ENCODE results near the gene PJVK. TPM values are rescaled to one million over a fixed set of nuclear protein-coding genes. Genes with fewer than 3 reads are reported as not detected.
"Not testable (repeated sequence)": the region's sequence is repeated elsewhere in the genome, so short reads cannot be mapped to it uniquely, and the experiment has no call there.

PJVK gene, protein sequence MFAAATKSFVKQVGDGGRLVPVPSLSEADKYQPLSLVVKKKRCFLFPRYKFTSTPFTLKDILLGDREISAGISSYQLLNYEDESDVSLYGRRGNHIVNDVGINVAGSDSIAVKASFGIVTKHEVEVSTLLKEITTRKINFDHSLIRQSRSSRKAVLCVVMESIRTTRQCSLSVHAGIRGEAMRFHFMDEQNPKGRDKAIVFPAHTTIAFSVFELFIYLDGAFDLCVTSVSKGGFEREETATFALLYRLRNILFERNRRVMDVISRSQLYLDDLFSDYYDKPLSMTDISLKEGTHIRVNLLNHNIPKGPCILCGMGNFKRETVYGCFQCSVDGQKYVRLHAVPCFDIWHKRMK
- total RNA-seq: 0.39 and 0.51 TPM in 2 replicates

DNA sequence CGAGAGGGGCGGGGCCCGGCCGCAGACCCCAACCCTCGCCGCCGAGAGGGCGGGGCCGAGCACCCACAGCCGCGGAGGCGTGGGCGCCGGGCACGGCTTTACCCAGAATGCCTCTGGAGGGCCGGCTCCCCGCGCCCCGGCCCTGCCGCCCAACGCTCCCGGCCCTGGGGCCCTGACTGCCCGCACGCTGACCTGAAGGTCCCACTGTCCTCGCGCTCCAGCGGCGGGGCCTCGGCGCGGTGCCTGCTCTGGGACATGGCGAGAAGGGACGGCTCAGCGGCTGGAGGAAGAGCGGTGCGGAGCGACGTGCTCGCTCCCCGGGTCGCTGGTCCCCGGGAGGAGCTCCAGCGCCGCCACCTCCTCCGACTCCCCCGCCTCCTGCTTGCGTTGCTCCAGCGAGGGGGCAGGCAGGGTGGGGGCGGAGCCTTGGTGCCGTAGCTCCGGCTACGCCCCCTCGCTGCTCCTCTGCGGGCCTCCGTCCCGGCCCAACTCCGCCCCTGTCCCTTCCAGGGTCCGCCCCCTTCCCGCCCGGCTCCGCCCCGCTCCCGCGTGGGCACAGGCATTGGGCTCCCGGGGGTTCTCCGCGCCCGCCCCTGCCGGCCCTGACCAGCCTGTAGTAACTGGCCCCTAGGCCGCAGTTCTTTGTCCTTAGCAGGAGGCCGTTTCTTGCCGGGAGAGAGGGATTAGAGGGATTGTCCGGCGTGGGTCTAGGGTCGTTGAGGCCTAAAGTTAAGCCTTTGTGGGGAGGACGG lies at the start of gene PJVK, which contains the start of gene PRKRA:
PJVK (plus strand) TSS at position 605 of the 752 bp plus-strand sequence. CDS start 2,032 bp downstream, outside the sequence.
PRKRA (minus strand) TSS at position 402 of the 752 bp plus-strand sequence; CDS start at position 257, 145 bp downstream.
- DNase-seq (ENCODE audit: low read depth in 2 of 2): peak; percentile 94 to 98

DNA sequence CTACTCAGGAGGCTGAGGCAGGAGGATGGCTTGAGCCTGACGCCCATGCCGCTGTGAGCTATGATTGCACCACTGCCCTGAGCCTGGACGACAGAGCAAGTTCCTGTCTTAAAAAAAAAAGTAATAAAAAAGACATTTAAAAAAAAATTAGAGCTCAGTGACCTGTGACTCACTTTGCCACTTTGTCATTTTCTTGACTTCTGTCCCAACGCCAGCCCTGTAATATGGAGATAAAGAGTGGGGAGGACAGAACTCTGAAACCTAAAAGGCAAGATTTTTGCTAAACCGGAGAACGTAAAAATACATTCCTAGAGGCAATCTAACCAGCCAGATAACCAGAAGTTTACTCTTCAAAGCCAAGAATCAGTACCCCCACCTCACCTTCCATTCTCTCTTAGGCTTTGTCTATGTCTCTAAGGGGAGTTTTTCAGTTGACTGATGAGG lies 49.2 kb upstream of the PJVK start:
- DNase-seq (ENCODE audit: low read depth in 2 of 2): no peak

DNA sequence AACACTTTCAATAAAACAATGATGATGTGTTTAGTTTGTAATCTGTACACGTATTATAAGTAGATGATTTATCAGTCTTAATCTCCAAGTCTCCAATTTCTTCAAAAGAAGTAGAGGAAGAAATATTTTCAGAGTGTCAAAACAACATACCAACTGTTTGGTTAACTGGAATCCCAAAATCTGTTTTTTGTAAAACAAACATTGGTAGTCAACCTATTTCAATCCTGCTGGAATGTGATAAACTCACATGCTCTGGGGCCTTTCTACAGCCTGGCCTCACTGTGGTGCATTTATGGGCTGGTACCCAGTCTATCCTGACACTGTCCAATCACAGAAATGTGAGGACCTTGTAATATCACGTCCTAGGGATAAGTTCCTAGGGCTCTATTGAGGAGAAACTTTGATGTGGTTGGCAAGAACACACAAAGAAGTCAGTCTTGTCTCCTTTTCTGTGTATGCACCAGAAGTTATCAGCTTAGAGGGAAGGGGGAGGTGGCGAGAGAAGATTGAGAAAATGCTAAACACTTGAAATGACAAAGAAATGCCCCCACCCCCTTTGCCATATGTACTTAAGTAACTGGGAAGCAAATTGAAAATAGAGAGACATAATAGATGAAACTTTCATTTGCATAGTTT lies 47.4 kb upstream of the PJVK start:
- no peak for DNase-seq (ENCODE audit: low read depth in 2 of 2)

DNA sequence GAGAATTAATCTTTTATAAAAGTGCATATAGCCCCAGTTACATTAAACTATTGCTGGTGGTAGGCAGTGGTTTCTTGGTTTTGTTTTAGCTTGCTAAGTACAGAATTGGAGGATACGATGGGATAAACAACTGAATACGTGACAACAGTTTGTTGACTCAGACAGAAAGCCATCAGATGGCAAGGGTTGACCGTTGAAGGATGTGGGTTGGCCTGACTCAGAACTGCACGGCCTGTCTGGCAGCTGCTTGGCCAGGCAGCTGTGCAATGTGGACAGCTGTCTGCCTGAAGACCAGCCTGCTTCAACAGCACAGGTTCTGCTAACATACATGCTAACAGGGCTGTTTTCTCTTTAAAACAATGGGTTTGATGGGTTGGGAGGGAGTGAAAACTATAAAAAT lies 46.8 kb upstream of the PJVK start:
- peak in 1 of 2 donors; percentile 93 for DNase-seq (ENCODE audit: low read depth in 2 of 2)

DNA sequence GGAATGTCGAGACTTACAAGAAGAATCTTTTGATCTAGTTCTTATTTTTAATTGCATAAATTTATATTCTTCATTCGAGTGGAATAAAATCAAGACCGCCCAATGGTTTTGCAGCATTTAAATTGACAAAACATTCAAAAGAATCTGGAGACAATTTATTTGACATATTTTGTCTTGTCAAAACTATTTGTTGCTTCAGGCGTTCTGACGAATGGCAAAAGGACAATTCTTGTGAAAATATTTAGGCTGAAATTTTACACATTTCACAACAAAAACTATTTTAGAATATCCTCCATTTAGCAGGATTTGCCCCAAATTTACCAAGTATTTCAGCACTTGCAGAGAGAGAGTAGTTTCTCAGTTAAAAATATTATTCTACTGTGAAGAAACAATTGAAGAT lies 41.9 kb upstream of the PJVK start:
- DNase-seq (ENCODE audit: low read depth in 2 of 2): no peak

DNA sequence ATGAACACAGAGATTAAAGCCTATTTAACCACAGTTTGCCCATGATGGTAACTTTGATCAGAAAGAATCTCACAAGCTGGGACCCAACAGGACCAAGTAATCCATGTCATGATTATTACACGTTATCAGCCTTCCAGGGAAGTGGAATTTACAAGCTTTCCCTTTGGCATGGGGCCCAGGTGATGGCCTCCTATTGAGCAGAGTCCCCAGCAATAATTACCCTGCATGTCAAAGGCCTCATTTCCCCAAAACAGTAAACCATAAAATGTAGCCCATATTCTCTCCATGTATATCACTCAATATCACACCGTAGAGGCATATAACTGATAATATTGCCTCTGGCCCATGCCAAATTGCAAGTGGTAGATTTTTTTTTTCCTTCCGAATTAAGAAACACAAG lies 39.1 kb upstream of the PJVK start:
- no peak for DNase-seq (ENCODE audit: low read depth in 2 of 2)

DNA sequence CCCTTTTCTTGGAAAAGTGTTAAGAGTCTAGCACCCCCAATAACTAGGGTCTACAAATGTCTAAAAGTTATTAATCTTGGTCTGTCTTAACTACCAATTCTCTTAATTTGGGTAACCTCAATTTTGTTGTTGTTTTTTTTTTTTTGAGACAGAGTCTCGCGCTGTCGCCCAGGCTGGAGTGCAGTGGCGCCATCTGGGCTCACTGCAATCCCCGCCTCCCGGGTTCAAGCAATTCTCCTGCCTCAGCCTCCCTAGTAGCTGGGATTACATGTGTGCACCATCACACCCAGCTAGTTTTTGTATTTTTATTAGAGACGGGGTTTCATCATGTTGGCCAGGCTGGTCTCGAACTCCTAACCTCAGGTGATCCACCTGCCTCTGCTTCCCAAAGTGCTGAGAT lies 38.7 kb upstream of the PJVK start:
- DNase-seq (ENCODE audit: low read depth in 2 of 2): not testable (repeated sequence)

DNA sequence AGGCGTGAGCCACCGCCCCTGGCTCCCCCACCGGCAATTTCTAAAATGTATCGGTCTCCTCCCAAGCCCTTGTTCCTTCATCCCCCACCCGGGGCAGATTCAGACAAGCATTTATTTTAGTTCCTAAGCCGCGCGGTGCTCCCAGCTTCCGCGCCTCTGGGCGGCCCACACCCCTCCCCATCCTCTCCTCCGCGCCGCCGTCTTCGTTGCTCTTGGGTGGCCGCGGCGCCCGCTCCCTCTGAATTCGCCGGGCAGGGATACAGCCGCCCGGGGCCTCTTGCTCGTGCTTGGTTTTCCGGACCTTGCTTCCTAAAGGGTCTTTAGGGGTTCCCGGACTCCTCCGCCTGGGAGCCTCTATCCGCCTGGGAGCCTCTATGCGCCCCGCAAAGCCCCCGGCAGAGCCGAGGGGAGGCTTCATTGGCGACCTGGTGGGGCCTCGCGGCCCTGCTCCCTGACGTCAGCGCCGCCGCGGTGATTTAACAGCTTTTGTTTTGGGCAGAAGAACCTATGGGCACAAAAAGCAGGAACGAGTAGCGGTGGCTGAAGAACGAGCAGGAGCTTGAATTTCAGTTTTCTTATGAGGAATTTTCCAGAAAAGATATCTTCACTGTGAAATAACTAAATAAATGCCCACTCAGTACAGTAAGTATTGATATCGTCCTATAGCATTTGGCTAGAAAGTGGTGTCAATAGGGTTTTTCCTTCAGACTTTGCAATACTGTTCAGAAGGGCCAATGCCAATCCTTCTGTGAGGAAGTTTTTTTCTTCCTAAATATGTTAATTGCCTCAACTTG lies 37.5 kb upstream of the PJVK start:
- DNase-seq (ENCODE audit: low read depth in 2 of 2): peak in 1 of 2 donors; percentile 77

DNA sequence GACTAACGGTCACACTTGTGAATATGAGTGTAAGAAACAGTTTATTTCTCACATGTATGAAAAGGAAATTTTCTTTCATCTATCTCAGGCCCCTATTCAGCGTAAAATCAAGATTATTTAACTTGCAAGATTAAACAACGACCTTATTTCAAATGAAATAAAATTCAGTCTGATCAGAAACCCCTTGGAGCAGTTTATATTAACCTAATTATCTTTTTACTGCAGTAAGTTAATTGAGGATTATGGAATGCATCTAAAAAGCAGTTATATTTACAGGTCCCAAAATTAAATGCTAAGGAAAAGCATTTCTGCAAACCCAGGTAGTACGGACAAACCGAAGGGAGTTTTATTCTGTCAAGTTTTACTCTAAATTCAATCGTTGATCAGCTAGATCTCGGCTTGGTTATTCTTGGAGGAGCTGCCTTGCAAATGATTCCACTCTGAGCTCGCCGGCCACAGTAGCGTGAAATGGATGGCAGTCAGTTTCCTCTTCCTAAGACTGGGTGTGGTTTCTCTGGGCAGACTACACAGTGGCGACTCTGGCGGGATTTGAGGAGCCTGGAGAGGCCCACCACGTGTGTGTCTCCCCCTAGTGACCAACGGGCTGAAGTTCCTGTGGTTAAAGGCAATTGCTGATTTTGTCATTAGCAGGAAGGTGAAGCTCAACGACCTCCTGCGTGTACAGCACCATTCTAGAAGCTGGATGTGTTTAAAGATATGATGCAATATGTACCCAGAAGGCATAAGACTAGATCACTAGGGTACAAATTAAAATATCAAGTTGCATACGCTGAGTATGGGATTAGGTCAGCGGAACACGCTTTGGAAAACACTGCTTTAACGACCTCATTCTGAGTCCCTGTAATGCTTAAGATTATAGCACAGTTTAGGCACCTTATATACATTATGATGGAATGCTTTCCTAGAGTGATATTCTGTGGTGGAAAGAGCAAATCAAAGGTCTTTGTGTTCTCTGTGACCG lies 36.6 kb upstream of the PJVK start:
- peak; percentile 83 to 96 for DNase-seq (ENCODE audit: low read depth in 2 of 2)

DNA sequence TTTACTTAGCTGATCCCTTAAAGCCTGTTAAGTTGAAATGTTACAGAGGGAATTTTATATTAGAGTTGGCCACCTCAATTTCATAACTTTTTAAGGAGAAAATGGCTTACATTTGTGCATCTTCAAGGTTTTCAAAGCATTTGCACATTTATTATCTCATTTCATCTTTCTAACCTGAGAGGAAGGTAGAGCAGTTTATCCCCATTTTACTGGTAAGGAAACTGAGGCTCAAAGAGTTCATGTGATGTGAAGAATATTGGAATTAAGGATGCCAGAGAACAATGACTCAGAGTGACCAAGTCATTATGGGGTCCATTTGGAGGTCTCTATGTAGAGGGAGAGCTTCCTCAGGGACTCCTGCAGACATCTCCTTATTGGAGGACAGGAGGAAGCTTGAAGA lies 35.2 kb upstream of the PJVK start:
- no peak for DNase-seq (ENCODE audit: low read depth in 2 of 2)

DNA sequence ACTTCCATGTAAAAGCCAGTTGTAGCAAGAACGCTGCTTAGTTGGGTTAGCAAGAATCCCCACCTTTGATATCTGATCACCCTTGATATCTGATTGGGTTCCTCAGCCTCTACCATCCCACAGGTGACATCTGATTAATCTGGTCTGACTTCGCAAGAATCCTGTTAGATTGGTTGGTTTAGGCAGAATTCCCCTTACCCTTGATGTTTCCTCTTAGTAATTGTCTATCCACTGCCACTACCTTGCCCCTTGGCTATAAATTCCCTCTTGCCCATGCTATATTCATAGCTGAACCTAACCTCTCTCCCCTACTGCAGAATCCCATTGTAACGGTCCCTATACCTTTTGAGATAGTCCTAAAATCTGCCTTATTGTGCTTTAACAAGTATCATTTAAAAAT lies 33.3 kb upstream of the PJVK start:
- no peak for DNase-seq (ENCODE audit: low read depth in 2 of 2)

DNA sequence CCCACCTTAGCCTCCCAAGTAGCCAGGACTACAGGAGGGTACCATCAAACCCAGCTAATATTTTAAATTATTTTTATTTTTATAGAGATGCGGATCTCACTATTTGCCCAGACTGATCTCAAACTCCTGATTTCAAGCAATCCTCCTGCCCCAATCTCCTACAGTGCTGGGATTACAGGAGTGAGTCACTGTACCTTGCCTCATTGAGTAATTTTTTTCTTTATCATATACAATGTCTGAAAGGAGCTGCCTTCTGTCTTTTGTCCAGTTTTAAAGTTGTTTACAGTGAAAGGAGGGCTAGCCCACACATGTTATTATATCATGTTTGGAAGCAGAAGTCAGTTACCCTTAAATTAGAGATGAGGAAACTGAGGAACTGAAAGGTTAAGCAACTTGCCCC lies 32.8 kb upstream of the PJVK start:
- no peak for DNase-seq (ENCODE audit: low read depth in 2 of 2)

DNA sequence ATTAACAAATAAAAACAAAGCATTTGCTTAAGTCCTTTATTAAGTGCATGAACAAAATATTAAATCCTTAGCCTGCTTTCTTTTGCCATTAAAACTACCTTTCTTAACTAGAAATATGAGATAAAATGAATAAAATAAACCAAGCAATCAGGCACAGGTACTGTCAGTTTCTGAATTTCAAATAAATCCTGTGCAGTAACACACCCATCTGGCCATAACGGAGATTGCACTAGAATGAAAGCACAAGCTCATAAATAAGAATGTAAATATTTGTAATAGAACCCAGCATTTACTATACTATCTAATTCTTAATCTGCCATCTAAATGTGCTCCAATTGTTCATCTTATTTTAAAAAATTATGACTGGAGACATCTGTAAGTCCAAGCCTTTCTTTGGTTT lies 32.1 kb upstream of the PJVK start:
- peak in 1 of 2 donors; percentile 54 for DNase-seq (ENCODE audit: low read depth in 2 of 2)

DNA sequence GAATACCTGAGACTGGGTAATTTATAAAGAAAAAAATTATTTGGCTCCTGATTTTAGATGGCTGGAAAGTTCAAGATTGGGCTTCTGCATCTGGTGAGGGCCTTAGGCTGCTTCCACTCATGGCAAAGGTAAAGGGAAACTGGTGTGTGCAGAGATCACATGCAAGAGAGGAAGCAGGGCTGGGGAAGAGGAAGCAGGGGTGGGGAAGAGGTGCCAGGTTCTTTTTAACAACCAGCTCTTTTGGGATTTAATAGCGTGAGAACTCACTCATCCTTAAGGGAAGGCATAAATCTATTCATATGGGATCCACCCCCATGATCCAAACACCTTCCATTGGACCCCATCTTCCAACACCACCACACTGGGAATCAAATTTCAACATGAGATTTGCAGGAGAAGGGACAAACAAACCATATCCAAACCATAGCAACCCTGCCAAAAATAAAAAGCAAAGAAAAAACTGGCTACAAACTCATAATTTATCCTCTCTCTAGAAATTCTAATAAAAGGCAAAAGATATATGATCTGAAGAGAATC lies 30.6 kb upstream of the PJVK start:
- peak in 1 of 2 donors; percentile 33 for DNase-seq (ENCODE audit: low read depth in 2 of 2)

DNA sequence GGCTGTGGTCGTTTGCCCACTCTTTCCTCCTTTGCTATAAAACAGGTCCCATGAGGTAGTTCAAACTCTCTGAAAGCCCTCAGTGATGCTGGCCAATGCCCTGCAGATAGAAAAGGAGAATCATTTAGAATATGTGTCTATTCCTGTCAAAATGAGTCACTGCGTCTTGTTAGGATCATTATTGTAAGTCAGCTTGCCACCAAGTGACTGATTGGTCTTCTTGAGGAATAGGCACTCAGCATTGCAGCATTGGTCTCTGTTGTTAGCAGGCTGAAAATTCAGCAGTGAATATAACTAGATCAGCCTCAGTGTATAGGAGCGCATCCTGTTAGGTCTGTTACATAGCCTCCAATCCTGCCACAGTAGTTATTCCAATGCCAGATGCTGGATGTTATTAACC lies 29.1 kb upstream of the PJVK start:
- no peak for DNase-seq (ENCODE audit: low read depth in 2 of 2)

DNA sequence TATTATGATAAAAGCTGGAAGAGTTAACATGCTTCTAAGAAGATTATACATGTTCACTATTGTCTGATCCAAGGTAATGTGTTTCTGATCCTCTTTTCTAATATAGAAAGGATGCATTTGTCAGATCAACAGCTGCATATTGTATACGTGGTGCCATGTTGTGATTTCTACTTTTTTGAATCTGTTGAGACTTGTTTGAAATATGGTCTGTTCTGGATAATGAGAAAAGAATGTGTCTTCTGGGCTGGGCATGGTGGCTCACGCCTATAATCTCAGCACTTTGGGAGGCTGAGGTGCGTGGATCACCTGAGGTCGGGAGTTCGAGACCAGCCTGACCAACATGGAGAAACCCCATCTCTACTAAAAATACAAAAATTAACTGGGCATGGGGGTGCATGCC lies 27.4 kb upstream of the PJVK start:
- not testable (repeated sequence) for DNase-seq (ENCODE audit: low read depth in 2 of 2)

DNA sequence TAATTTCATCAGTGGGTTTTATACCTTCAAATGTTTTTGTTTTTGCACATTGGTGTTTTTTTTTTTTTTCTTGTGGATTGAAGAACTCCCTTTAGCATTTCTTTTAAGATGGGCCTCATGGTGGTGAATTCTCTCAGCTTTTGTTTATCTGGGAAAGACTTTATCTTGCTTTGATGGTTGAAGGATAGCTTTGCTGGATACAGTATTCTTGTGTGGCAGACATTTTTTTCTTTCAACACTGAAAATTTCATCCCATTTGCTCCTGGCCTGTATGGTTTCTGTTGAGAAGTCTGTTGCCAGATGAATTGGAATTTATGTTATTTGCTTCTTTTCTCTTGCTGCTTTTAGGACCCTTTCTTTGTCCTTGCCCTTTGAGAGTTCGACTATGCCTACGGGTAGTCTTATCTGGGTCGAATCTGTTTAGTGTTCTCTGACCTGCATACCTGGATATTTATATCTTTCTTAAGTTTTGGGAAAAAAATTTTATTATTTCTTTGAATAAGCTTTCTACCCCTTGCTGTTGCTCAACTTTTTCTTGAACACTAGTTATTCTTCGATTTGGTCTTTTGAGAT lies 25.8 kb upstream of the PJVK start:
- DNase-seq (ENCODE audit: low read depth in 2 of 2): no peak

DNA sequence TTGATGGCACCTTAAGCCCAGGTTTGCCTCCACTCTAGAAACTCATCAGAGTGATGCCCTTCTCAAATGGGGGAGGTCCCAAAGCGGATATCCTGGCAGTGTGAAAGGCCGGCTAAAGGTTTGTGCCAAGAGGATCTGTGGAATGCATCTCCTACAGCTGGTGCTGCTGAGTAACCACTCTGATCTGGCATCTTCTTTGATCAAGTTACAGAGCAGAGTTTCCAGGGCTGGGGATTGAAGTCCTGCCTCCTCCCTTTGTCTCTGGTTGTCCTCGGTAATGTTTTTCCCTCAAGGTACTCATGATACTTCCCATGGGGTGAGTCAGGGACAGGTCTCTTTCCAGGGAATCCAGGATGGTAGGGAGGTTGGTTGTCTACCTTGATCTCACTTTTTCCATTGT lies 24.8 kb upstream of the PJVK start:
- no peak for DNase-seq (ENCODE audit: low read depth in 2 of 2)

DNA sequence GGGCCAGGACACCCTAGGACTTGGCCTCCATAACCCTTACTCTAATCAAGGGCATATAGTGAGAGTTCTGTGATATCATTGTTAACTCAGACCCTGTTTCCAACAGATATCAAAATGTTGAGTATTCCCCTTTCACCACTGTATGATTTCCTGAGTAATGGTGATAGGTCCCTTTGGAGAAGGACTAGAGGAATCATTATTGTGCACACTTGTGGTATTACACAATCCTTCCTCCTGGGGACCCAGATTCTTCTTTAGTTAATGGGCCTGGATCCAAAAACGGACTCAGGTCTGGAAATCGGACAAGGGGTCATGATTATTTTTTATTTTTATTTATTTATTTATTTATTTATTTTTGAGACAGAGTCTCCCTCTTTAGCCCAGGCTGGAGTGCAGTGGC lies 23.7 kb upstream of the PJVK start:
- no peak for DNase-seq (ENCODE audit: low read depth in 2 of 2)

DNA sequence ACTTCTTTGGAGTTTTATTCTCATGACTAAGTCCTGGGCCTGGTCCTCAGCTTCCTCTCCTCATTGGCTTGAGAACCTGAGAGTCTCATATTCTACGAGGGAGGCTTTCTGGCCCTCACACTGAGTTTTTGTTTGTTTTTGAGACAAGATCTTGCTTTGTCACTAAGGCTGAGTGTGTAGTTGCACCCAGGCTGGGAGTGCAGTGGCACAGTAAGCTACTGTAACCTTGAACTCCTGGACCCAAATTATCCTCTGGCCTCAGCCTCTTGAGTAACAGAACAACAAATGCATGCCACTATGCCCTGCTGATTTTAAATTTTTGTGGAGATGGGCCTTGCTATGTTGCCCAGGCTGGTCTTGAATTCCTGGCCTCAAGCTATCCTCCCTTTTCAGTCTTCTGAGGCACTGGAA lies 22.8 kb upstream of the PJVK start:
- no peak for DNase-seq (ENCODE audit: low read depth in 2 of 2)
